ENCODE results near the gene RAET1E. TPM values are rescaled to one million over a fixed set of nuclear protein-coding genes. Genes with fewer than 3 reads are reported as not detected.
"Not testable (repeated sequence)": the region's sequence is repeated elsewhere in the genome, so short reads cannot be mapped to it uniquely, and the experiment has no call there.

The RAET1E gene
- total and polyA plus RNA-seq, 4 experiments from 2014 or later: not detected

GRCh38 chr6:149909701-149910470, 12.0 kb upstream of the RAET1E start:
- Mint-ChIP-seq H3K4me1 (no peaks in the 10 kb centered on the region), H3K9me3 (peaks cover 0 to 19% (median 13%) of the 10 kb centered on the region in 8 donors), H3K27me3 (peaks cover 13 to 25% of the 10 kb centered on the region in 2 donors), H3K36me3 (peaks cover 4 to 5% of the 10 kb centered on the region in 2 donors), H3K4me3 (no peak overlapping the region), H3K27ac (no peak overlapping the region)
- no peak overlapping the region for H3K4me3 ChIP-seq (ENCODE audit: low read length in 2 of 2)
- no peaks in the 10 kb centered on the region for H3K4me1 ChIP-seq (ENCODE audit: insufficient read depth, low read length)
- intact Hi-C loops (cut with micrococcal nuclease): no loop called here
- ChIA-PET POLR2A (ENCODE audit: partially characterized antibody) (no interaction called here), CTCF (ENCODE audit: partially characterized antibody) (no interaction called here)
- DNase-seq: no peak
- no peaks in the 10 kb centered on the region for H3K9me3 ChIP-seq (ENCODE audit: control insufficient read depth in 1 of 2, low read length in 2 of 2)
- no peaks in the 10 kb centered on the region for H3K36me3 ChIP-seq (ENCODE audit: insufficient read depth, low read length)
- no peaks in the 10 kb centered on the region for H3K27me3 ChIP-seq (ENCODE audit: insufficient read depth, low read length)
- H3K27ac ChIP-seq (ENCODE audit: low read depth, low read length): no peak overlapping the region

GRCh38 chr6:149908480-149908879, 10.6 kb upstream of the RAET1E start:
- H3K27ac Mint-ChIP-seq; H3K4me3 ChIP-seq (ENCODE audit: low read length in 2 of 2); H3K27me3 ChIP-seq (ENCODE audit: insufficient read depth, low read length); H3K4me1 Mint-ChIP-seq; intact Hi-C loops (cut with micrococcal nuclease); H3K36me3 ChIP-seq (ENCODE audit: insufficient read depth, low read length); DNase-seq; H3K27ac ChIP-seq (ENCODE audit: low read depth, low read length); H3K9me3 ChIP-seq (ENCODE audit: control insufficient read depth in 1 of 2, low read length in 2 of 2); POLR2A ChIA-PET (ENCODE audit: partially characterized antibody); H3K36me3 Mint-ChIP-seq; H3K4me3 Mint-ChIP-seq; H3K4me1 ChIP-seq (ENCODE audit: insufficient read depth, low read length); CTCF ChIA-PET (ENCODE audit: partially characterized antibody): not testable (repeated sequence)
- Mint-ChIP-seq H3K9me3 (peaks cover 0 to 19% (median 13%) of the 10 kb centered on the region in 8 donors), H3K27me3 (peaks cover 12 to 25% of the 10 kb centered on the region in 2 donors)

- Mint-ChIP-seq H3K4me1 (no peaks in the 10 kb centered on the region), H3K27me3 (peaks cover 12 to 23% of the 10 kb centered on the region in 2 donors), H3K9me3 (peaks cover 0 to 19% (median 13%) of the 10 kb centered on the region in 8 donors), H3K4me3 (no peak overlapping the region), H3K27ac (no peak overlapping the region), H3K36me3 (peaks cover 4 to 5% of the 10 kb centered on the region in 2 donors)
- ChIA-PET CTCF (ENCODE audit: partially characterized antibody) (no interaction called here), POLR2A (ENCODE audit: partially characterized antibody) (interaction anchor here (0.6 kb wide), 1 partner anchor 58 kb away, joined by 5 read pairs; no protein-coding TSS in a partner anchor)
- intact Hi-C loops (cut with micrococcal nuclease): no loop called here
- Histone ChIP-seq H3K27ac (ENCODE audit: low read depth, low read length) (no peak overlapping the region), H3K4me3 (ENCODE audit: low read length in 2 of 2) (no peak overlapping the region), H3K27me3 (ENCODE audit: insufficient read depth, low read length) (no peaks in the 10 kb centered on the region), H3K4me1 (ENCODE audit: insufficient read depth, low read length) (no peaks in the 10 kb centered on the region), H3K36me3 (ENCODE audit: insufficient read depth, low read length) (no peaks in the 10 kb centered on the region), H3K9me3 (ENCODE audit: control insufficient read depth in 1 of 2, low read length in 2 of 2) (no peaks in the 10 kb centered on the region)
- no peak for DNase-seq
These were observed 9.4 kb upstream of the RAET1E start for GRCh38 chr6:149907317-149907716.

- Histone ChIP-seq H3K36me3 (ENCODE audit: insufficient read depth, low read length) (no peaks in the 10 kb centered on the region), H3K4me3 (ENCODE audit: low read length in 2 of 2) (no peak overlapping the region), H3K27me3 (ENCODE audit: insufficient read depth, low read length) (no peaks in the 10 kb centered on the region), H3K27ac (ENCODE audit: low read depth, low read length) (no peak overlapping the region), H3K9me3 (ENCODE audit: control insufficient read depth in 1 of 2, low read length in 2 of 2) (no peaks in the 10 kb centered on the region), H3K4me1 (ENCODE audit: insufficient read depth, low read length) (no peaks in the 10 kb centered on the region)
- peaks cover 11 to 20% of the 10 kb centered on the region in 2 donors for H3K27me3 Mint-ChIP-seq
- intact Hi-C loops (cut with micrococcal nuclease): no loop called here
- H3K4me1 Mint-ChIP-seq: no peaks in the 10 kb centered on the region
- peaks cover 0 to 19% (median 13%) of the 10 kb centered on the region in 8 donors for H3K9me3 Mint-ChIP-seq
- no peak overlapping the region for H3K4me3 Mint-ChIP-seq
- DNase-seq: no peak
- ChIA-PET POLR2A (ENCODE audit: partially characterized antibody) (no interaction called here), CTCF (ENCODE audit: partially characterized antibody) (interaction anchor here (1.1 kb wide), 1 partner anchor 82 kb away, joined by 3 read pairs; no protein-coding TSS in a partner anchor)
- H3K27ac Mint-ChIP-seq: no peak overlapping the region
- H3K36me3 Mint-ChIP-seq: peaks cover 4 to 5% of the 10 kb centered on the region in 2 donors
These were observed 8.5 kb upstream of the RAET1E start for GRCh38 chr6:149906405-149906804.

GRCh38 chr6:149905911-149906371, 8.0 kb upstream of the RAET1E start:
- peaks cover 0 to 17% (median 13%) of the 10 kb centered on the region in 8 donors for H3K9me3 Mint-ChIP-seq
- H3K36me3 Mint-ChIP-seq: peaks cover 4 to 5% of the 10 kb centered on the region in 2 donors
- no peak for DNase-seq
- no peaks in the 10 kb centered on the region for H3K9me3 ChIP-seq (ENCODE audit: control insufficient read depth in 1 of 2, low read length in 2 of 2)
- CTCF ChIA-PET (ENCODE audit: partially characterized antibody): interaction anchor here (1.0 to 1.2 kb wide), 3 partner anchors 39 to 82 kb away, joined by 3 to 4 read pairs (median 3); no protein-coding TSS in a partner anchor
- H3K4me1 Mint-ChIP-seq: no peaks in the 10 kb centered on the region
- no peak overlapping the region for H3K4me3 ChIP-seq (ENCODE audit: low read length in 2 of 2)
- H3K27me3 Mint-ChIP-seq: peaks cover 8 to 16% of the 10 kb centered on the region in 2 donors
- POLR2A ChIA-PET (ENCODE audit: partially characterized antibody): no interaction called here
- no peak overlapping the region for H3K27ac Mint-ChIP-seq
- no peak overlapping the region for H3K27ac ChIP-seq (ENCODE audit: low read depth, low read length)
- H3K36me3 ChIP-seq (ENCODE audit: insufficient read depth, low read length): no peaks in the 10 kb centered on the region
- no peaks in the 10 kb centered on the region for H3K27me3 ChIP-seq (ENCODE audit: insufficient read depth, low read length)
- no peak overlapping the region for H3K4me3 Mint-ChIP-seq
- no peaks in the 10 kb centered on the region for H3K4me1 ChIP-seq (ENCODE audit: insufficient read depth, low read length)
- intact Hi-C loops (cut with micrococcal nuclease): no loop called here

- H3K27ac Mint-ChIP-seq: no peak overlapping the region
- peaks cover 4 to 5% of the 10 kb centered on the region in 2 donors for H3K36me3 Mint-ChIP-seq
- Histone ChIP-seq H3K36me3 (ENCODE audit: insufficient read depth, low read length) (no peaks in the 10 kb centered on the region), H3K4me3 (ENCODE audit: low read length in 2 of 2) (no peak overlapping the region), H3K27ac (ENCODE audit: low read depth, low read length) (no peak overlapping the region), H3K27me3 (ENCODE audit: insufficient read depth, low read length) (no peaks in the 10 kb centered on the region), H3K9me3 (ENCODE audit: control insufficient read depth in 1 of 2, low read length in 2 of 2) (no peaks in the 10 kb centered on the region), H3K4me1 (ENCODE audit: insufficient read depth, low read length) (no peaks in the 10 kb centered on the region)
- intact Hi-C loops (cut with micrococcal nuclease): no loop called here
- ChIA-PET POLR2A (ENCODE audit: partially characterized antibody) (no interaction called here), CTCF (ENCODE audit: partially characterized antibody) (interaction anchor here (0.7 to 1.2 kb wide), 4 partner anchors 9 to 81 kb away, joined by 3 to 4 read pairs (median 3); no protein-coding TSS in a partner anchor)
- H3K4me1 Mint-ChIP-seq: no peaks in the 10 kb centered on the region
- DNase-seq: no peak
- peaks cover 5 to 11% of the 10 kb centered on the region in 2 donors for H3K27me3 Mint-ChIP-seq
- H3K4me3 Mint-ChIP-seq: no peak overlapping the region
- H3K9me3 Mint-ChIP-seq: peaks cover 0 to 17% (median 13%) of the 10 kb centered on the region in 8 donors
These were observed 7.5 kb upstream of the RAET1E start for GRCh38 chr6:149905371-149905910.

- ChIA-PET POLR2A (ENCODE audit: partially characterized antibody) (no interaction called here), CTCF (ENCODE audit: partially characterized antibody) (interaction anchor here (0.7 to 1.2 kb wide), 3 partner anchors 8 to 69 kb away, joined by 3 to 4 read pairs (median 3); no protein-coding TSS in a partner anchor)
- Histone ChIP-seq H3K27ac (ENCODE audit: low read depth, low read length) (no peak overlapping the region), H3K36me3 (ENCODE audit: insufficient read depth, low read length) (no peaks in the 10 kb centered on the region), H3K4me3 (ENCODE audit: low read length in 2 of 2) (no peak overlapping the region), H3K9me3 (ENCODE audit: control insufficient read depth in 1 of 2, low read length in 2 of 2) (no peaks in the 10 kb centered on the region), H3K4me1 (ENCODE audit: insufficient read depth, low read length) (no peaks in the 10 kb centered on the region), H3K27me3 (ENCODE audit: insufficient read depth, low read length) (no peaks in the 10 kb centered on the region)
- H3K36me3 Mint-ChIP-seq: peaks cover 4 to 5% of the 10 kb centered on the region in 2 donors
- H3K27me3 Mint-ChIP-seq: peaks cover 3 to 8% of the 10 kb centered on the region in 2 donors
- no peaks in the 10 kb centered on the region for H3K4me1 Mint-ChIP-seq
- intact Hi-C loops (cut with micrococcal nuclease): no loop called here
- H3K27ac Mint-ChIP-seq: no peak overlapping the region
- no peak overlapping the region for H3K4me3 Mint-ChIP-seq
- H3K9me3 Mint-ChIP-seq: peaks cover 0 to 17% (median 13%) of the 10 kb centered on the region in 8 donors
- no peak for DNase-seq
These were observed 6.9 kb upstream of the RAET1E start for GRCh38 chr6:149904661-149905370.
